CD4-positive, alpha-beta memory T cell (primary cell): ENCODE data around the gene CFAP46. TPM values are rescaled to one million over a fixed set of nuclear protein-coding genes. Genes with fewer than 3 reads are reported as not detected.

ENCODE experiments used
- CTCF ChIA-PET: fragments of 350-600 bp; sonication (Branson Sonifier 250); formaldehyde crosslinking; loops from one replicate; lab custom pipeline; 2021; ENCODE audit warnings: inconsistent platforms; ENCODE audit not compliant: partially characterized antibody; lab: Charles Lee
- POLR2A ChIA-PET: fragments of 350-600 bp; sonication (Branson Sonifier 250); formaldehyde crosslinking; loops from one replicate; lab custom pipeline; 2021; ENCODE audit not compliant: partially characterized antibody; lab: Charles Lee
- DNase-seq, 5 donors: peaks; one replicate each; pipeline versions ENCODE4 v3.0.0 to v3.0.0-alpha.2; 2020 to 2022; ENCODE audit warnings: mixed read lengths in 1 of 5
- H3K27ac ChIP-seq: one replicate; pipeline ENCODE4 v1.7.0; 2013; ENCODE audit warnings: low read depth, low read length
- H3K27me3 ChIP-seq: 2 replicates; pipeline ENCODE4 v1.7.0; 2013; ENCODE audit warnings: mild to moderate bottlenecking, low read length, moderate library complexity; ENCODE audit not compliant: insufficient read depth
- H3K36me3 ChIP-seq: 2 replicates; pipeline ENCODE4 v1.7.0; 2013; ENCODE audit warnings: mild to moderate bottlenecking, low read length, moderate library complexity; ENCODE audit not compliant: insufficient read depth
- H3K4me1 ChIP-seq: 2 replicates; pipeline ENCODE4 v1.7.0; 2013; ENCODE audit warnings: mild to moderate bottlenecking, low read length, moderate library complexity; ENCODE audit not compliant: insufficient read depth
- H3K4me3 ChIP-seq, 2 donors: one replicate each; pipeline ENCODE4 v1.7.0; 2013; ENCODE audit warnings: low read length in 2 of 2, mild to moderate bottlenecking in 1 of 2
- H3K9me3 ChIP-seq, 2 donors: one replicate each; pipeline ENCODE4 v1.7.0; 2013; ENCODE audit warnings: low read length in 2 of 2, control low read depth in 1 of 2; ENCODE audit not compliant: control insufficient read depth in 1 of 2
- H3K27ac Mint-ChIP-seq, 7 donors: one replicate each; pipeline ENCODE4 v1.8.0; 2020 to 2021; ENCODE audit warnings: mixed read lengths in 7 of 7, mild to moderate bottlenecking in 6 of 7, inconsistent platforms in 3 of 7, moderate library complexity in 3 of 7
- H3K27me3 Mint-ChIP-seq, 2 donors: one replicate each; pipeline ENCODE4 v1.8.0; 2020 to 2021; ENCODE audit warnings: mixed read lengths in 2 of 2
- H3K36me3 Mint-ChIP-seq, 2 donors: one replicate each; pipeline ENCODE4 v1.8.0; 2020 to 2021; ENCODE audit warnings: mixed read lengths in 2 of 2, inconsistent platforms in 1 of 2, mild to moderate bottlenecking in 1 of 2
- H3K4me1 Mint-ChIP-seq, 4 donors: one replicate each; pipeline ENCODE4 v1.8.0; 2020 to 2021; ENCODE audit warnings: mixed read lengths in 4 of 4, mild to moderate bottlenecking in 1 of 4
- H3K4me3 Mint-ChIP-seq, 8 donors: one replicate each; pipeline ENCODE4 v1.8.0; 2020 to 2021; ENCODE audit warnings: mixed read lengths in 8 of 8, mild to moderate bottlenecking in 7 of 8, moderate library complexity in 6 of 8, inconsistent platforms in 3 of 8
- H3K9me3 Mint-ChIP-seq, 8 donors: one replicate each; pipeline ENCODE4 v1.8.0; 2020 to 2021; ENCODE audit warnings: mixed read lengths in 8 of 8, mild to moderate bottlenecking in 5 of 8, inconsistent platforms in 3 of 8, moderate library complexity in 1 of 8
- intact Hi-C: fragments of 100-400 bp; cut with micrococcal nuclease; formaldehyde crosslinking; loops from one replicate; pipeline ENCODE4 v1.15.1; 2023
- polyA plus RNA-seq, 2 donors: library from polyadenylated mRNA; unstranded; fragments of 300-500 nt; fragmentation: Illumina TruSeq; gene quantifications; one replicate each; pipeline ENCODE4 v1.2.3, GENCODE V29; 2021
- total RNA-seq, 2 experiments: library from RNA; stranded (reverse); gene quantifications; one replicate each; pipeline ENCODE4 v1.2.3, GENCODE V29; 2021

CFAP46 gene
- total and polyA plus RNA-seq, 4 experiments from 2014 or later: not detected

DNA sequence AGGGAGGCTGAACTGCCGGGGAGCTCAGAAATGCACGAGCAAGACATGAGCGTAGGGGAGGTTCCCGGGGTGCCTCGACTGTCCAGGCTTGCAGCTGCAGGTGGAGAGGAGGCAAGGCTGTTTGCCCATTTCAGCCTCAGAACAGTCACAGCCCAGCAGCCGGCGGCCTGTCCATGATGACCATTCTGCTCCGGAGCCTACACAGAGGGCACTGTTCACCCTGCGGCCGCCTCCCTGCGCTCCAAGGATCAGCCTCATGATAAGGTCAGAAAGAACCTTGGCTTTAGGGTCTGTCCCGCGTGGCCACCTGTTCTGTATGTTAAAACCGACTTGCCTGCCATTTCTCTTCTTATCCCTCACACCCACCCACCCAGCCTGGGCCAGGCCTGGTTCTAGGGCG, 21.9 kb upstream of the CFAP46 start:
- H3K27me3 Mint-ChIP-seq: peaks cover 0 to 4% of the 10 kb centered on the region in 2 donors
- DNase-seq: no peak
- peaks cover 10% of the 10 kb centered on the region for H3K4me1 ChIP-seq
- H3K27ac ChIP-seq: no peak overlapping the region
- CTCF ChIA-PET: no interaction called here
- no peaks in the 10 kb centered on the region for H3K36me3 ChIP-seq
- no peaks in the 10 kb centered on the region for H3K27me3 ChIP-seq
- H3K9me3 ChIP-seq: no peaks in the 10 kb centered on the region
- POLR2A ChIA-PET: no interaction called here
- no peak overlapping the region for H3K4me3 ChIP-seq
- peaks cover 0 to 3% of the 10 kb centered on the region in 2 donors for H3K36me3 Mint-ChIP-seq
- no peaks in the 10 kb centered on the region for H3K9me3 Mint-ChIP-seq
- H3K27ac Mint-ChIP-seq: no peak overlapping the region
- peak overlapping the region in 2 of 8 donors; percentile 29 to 39 for H3K4me3 Mint-ChIP-seq
- peaks cover 10 to 22% (median 18%) of the 10 kb centered on the region in 4 donors for H3K4me1 Mint-ChIP-seq
- intact Hi-C loops: no loop called here

GRCh38 chr10:132963430-132963960, 21.1 kb upstream of the CFAP46 start:
- no peaks in the 10 kb centered on the region for H3K36me3 ChIP-seq
- no peak for DNase-seq
- Mint-ChIP-seq H3K27me3 (peaks cover 0 to 4% of the 10 kb centered on the region in 2 donors), H3K4me1 (peaks cover 10 to 22% (median 18%) of the 10 kb centered on the region in 4 donors), H3K27ac (peak overlapping the region in 2 of 7 donors; percentile 57 to 90), H3K4me3 (peak overlapping the region; percentile 57 to 98 (median 96)), H3K9me3 (no peaks in the 10 kb centered on the region), H3K36me3 (peaks cover 0 to 3% of the 10 kb centered on the region in 2 donors)
- H3K27ac ChIP-seq: no peak overlapping the region
- H3K4me1 ChIP-seq: peaks cover 10% of the 10 kb centered on the region
- H3K27me3 ChIP-seq: no peaks in the 10 kb centered on the region
- CTCF ChIA-PET: no interaction called here
- no peaks in the 10 kb centered on the region for H3K9me3 ChIP-seq
- intact Hi-C loops: no loop called here
- H3K4me3 ChIP-seq: no peak overlapping the region
- POLR2A ChIA-PET: no interaction called here

- intact Hi-C loops: no loop called here
- CTCF ChIA-PET: no interaction called here
- H3K27ac ChIP-seq: peak overlapping the region; percentile 18
- H3K36me3 ChIP-seq: no peaks in the 10 kb centered on the region
- H3K4me1 ChIP-seq: peaks cover 10% of the 10 kb centered on the region
- Mint-ChIP-seq H3K27ac (peak overlapping the region in 6 of 7 donors; percentile 87 to 93 (median 90)), H3K36me3 (peaks cover 0 to 3% of the 10 kb centered on the region in 2 donors), H3K9me3 (no peaks in the 10 kb centered on the region), H3K4me1 (peaks cover 10 to 22% (median 18%) of the 10 kb centered on the region in 4 donors), H3K27me3 (peaks cover 0 to 4% of the 10 kb centered on the region in 2 donors), H3K4me3 (peak overlapping the region; percentile 93 to 99 (median 96))
- H3K27me3 ChIP-seq: no peaks in the 10 kb centered on the region
- H3K9me3 ChIP-seq: no peaks in the 10 kb centered on the region
- POLR2A ChIA-PET: no interaction called here
- peak overlapping the region; percentile 71 to 76 for H3K4me3 ChIP-seq
- no peak for DNase-seq
Measured at GRCh38 chr10:132962623-132963429, 20.5 kb upstream of the CFAP46 start.

DNA sequence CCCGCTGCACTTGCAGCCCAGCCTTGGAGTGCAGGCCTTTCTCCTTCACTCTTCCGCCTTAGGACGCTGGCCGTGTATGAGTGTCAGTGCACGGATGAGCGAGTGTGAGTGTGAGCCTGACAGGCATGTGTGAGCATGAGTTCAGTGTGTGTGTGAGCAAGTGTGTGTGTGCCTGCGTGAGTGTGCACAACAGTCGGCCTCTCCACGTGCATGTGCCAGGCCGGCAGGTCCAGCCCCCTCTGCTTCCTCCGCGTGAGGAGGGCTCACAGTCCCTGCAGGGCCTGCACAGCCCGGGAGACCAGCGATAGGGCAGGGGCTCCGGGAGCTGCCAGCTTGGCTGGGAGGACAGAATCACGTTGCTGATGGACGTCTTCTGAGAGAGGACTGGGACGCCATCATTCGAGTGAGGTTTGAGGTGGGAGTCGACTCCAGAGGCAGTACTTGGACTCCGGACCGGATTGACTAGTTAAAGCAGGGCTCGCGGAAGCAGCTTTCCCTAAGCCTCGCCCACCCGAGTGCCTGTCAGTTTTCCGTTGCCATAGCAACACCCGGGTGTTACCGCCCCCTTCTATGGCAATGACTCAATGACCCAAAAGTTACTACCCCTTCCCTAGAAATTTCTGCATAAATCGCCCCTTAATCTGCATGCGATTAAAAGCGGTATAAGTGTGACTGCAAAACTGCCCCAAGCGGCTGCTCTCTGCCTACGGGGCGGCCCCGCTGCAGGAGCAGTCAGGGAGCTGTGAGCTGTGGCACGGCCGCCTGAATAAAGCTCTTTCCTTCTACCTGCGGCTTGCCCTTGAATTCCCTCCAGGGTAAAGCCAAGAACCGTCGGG, 19.6 kb upstream of the CFAP46 start:
- peak overlapping the region; percentile 18 for H3K27ac ChIP-seq
- CTCF ChIA-PET: no interaction called here
- POLR2A ChIA-PET: no interaction called here

GRCh38 chr10:132961420-132961786, 19.0 kb upstream of the CFAP46 start:
- no peak for DNase-seq
- Mint-ChIP-seq H3K27ac (no peak overlapping the region), H3K9me3 (no peaks in the 10 kb centered on the region), H3K27me3 (peaks cover 0 to 4% of the 10 kb centered on the region in 2 donors), H3K36me3 (peaks cover 0 to 3% of the 10 kb centered on the region in 2 donors), H3K4me1 (peaks cover 10 to 22% (median 18%) of the 10 kb centered on the region in 4 donors), H3K4me3 (peak overlapping the region; percentile 6 to 67 (median 54))
- POLR2A ChIA-PET: no interaction called here
- Histone ChIP-seq H3K27ac (no peak overlapping the region), H3K27me3 (no peaks in the 10 kb centered on the region), H3K4me1 (peaks cover 10% of the 10 kb centered on the region), H3K9me3 (no peaks in the 10 kb centered on the region), H3K4me3 (no peak overlapping the region), H3K36me3 (no peaks in the 10 kb centered on the region)
- CTCF ChIA-PET: no interaction called here
- intact Hi-C loops: no loop called here

More for the DNA sequence above, 19.6 kb upstream of the CFAP46 start:
- H3K9me3 ChIP-seq: no peaks in the 10 kb centered on the region
- peaks cover 10% of the 10 kb centered on the region for H3K4me1 ChIP-seq
- DNase-seq: peak; percentile 55 to 74 (median 60)
- intact Hi-C loops: no loop called here
- Mint-ChIP-seq H3K36me3 (peaks cover 0 to 3% of the 10 kb centered on the region in 2 donors), H3K9me3 (no peaks in the 10 kb centered on the region), H3K27me3 (peaks cover 0 to 4% of the 10 kb centered on the region in 2 donors), H3K27ac (peak overlapping the region in 6 of 7 donors; percentile 87 to 93 (median 90)), H3K4me3 (peak overlapping the region; percentile 93 to 99 (median 96)), H3K4me1 (peaks cover 10 to 22% (median 18%) of the 10 kb centered on the region in 4 donors)
- H3K27me3 ChIP-seq: no peaks in the 10 kb centered on the region
- H3K36me3 ChIP-seq: no peaks in the 10 kb centered on the region
- peak overlapping the region; percentile 71 to 76 for H3K4me3 ChIP-seq

DNA sequence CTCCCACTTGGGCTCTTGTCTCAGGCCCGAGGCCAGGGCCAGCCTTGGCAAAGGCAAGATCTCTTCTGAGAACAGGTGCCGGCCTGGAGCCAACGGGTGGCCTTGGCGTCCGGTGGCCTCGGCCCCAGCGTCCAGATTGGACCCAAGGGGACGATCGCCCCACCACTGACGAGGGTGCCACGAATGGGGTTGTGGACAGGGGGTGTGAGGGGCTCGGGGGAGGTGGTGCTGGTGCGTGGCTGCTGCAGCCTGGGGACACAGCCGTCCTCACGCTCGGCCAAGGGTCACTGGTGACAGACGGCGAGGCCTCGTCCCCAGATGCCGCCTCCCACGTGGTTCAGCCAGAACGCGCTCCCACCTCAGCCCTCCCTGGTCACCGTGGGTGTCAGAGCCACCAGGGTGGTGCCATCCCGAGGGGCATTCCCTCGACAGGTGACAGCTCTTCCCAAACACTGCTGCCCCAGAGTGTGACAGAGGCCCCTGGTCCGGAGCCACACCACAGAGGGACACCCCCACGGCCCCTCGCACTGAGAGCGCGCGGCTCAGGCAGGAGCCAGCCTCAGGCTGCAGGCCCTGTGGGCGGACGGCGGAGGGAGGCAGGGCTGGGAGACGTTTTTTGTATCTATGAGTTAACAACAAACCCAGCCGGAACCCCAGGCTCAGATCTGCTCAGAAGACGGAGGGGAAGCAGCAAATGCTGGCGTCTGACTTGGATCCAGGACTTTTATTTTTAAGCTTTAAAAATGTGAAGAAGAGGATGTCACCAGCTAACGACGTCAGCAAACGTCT, 18.5 kb upstream of the CFAP46 start:
- ChIA-PET CTCF (no interaction called here), POLR2A (no interaction called here)
- H3K27ac ChIP-seq: no peak overlapping the region
- no peak overlapping the region for H3K4me3 ChIP-seq
- peaks cover 10% of the 10 kb centered on the region for H3K4me1 ChIP-seq
- H3K27ac Mint-ChIP-seq: no peak overlapping the region
- no peaks in the 10 kb centered on the region for H3K9me3 Mint-ChIP-seq
- no peaks in the 10 kb centered on the region for H3K27me3 ChIP-seq
- H3K27me3 Mint-ChIP-seq: peaks cover 0 to 4% of the 10 kb centered on the region in 2 donors
- peaks cover 0 to 3% of the 10 kb centered on the region in 2 donors for H3K36me3 Mint-ChIP-seq
- intact Hi-C loops: no loop called here
- peak overlapping the region; percentile 6 to 67 (median 54) for H3K4me3 Mint-ChIP-seq
- peaks cover 10 to 22% (median 18%) of the 10 kb centered on the region in 4 donors for H3K4me1 Mint-ChIP-seq
- no peaks in the 10 kb centered on the region for H3K36me3 ChIP-seq
- no peak for DNase-seq
- no peaks in the 10 kb centered on the region for H3K9me3 ChIP-seq
